IMR-90 (cell line): Measurements from ENCODE around the gene GRIN1. TPM values are rescaled to one million over a fixed set of nuclear protein-coding genes. Genes with fewer than 3 reads are reported as not detected.

Experiments
- ATAC-seq: fragments of 200-7000 bp; cut with Tn5 transposase; 2 replicates; pipeline ENCODE4 v1.9.1; 2020; ENCODE audit warnings: low read depth, mild to moderate bottlenecking, moderate library complexity
- BruUV-seq: library from RNA; stranded (reverse); fragments of 400-500 nt; replicated peaks from 2 replicates; lab custom pipeline; 2021; lab: Mats Ljungman, UMichigan
- CTCF ChIA-PET: fragments of 300-600 bp; formaldehyde crosslinking; extraction: SDS; loops from one replicate; lab custom pipeline; 2021; ENCODE audit warnings: antibody characterized with exemption; lab: Yijun Ruan, JAX
- POLR2A ChIA-PET: fragments of 300-600 bp; sonication (Branson Sonifier 250); formaldehyde crosslinking; loops from one replicate; lab custom pipeline; 2022; ENCODE audit warnings: antibody characterized with exemption; ENCODE audit not compliant: unreplicated experiment; lab: Charles Lee
- DNase-seq: peaks from one replicate; pipeline ENCODE4 v3.0.0; 2013
- H2AFZ ChIP-seq: replicated peaks from 2 replicates; pipeline ENCODE3; 2013; ENCODE audit warnings: low read length, mild to moderate bottlenecking; ENCODE audit not compliant: poor library complexity
- H2AK5ac ChIP-seq: 2 replicates; pipeline ENCODE4 v1.6.1; 2013; ENCODE audit warnings: low read depth, low read length, inconsistent platforms
- H2AK9ac ChIP-seq: replicated peaks from 2 replicates; pipeline ENCODE3; 2013; ENCODE audit warnings: mild to moderate bottlenecking, low read depth, low read length, moderate library complexity; ENCODE audit not compliant: poor library complexity
- H2BK120ac ChIP-seq: 2 replicates; pipeline ENCODE4 v1.6.1; 2013; ENCODE audit warnings: low read depth, low read length, inconsistent platforms
- H2BK15ac ChIP-seq: 3 replicates; pipeline ENCODE4 v1.6.1; 2013; ENCODE audit warnings: low read depth, low read length, inconsistent platforms
- H2BK20ac ChIP-seq: 2 replicates; pipeline ENCODE4 v1.6.1; 2013; ENCODE audit warnings: low read depth, mild to moderate bottlenecking, inconsistent platforms, low read length, moderate library complexity
- H2BK5ac ChIP-seq: 2 replicates; pipeline ENCODE4 v1.6.1; 2013; ENCODE audit warnings: mild to moderate bottlenecking, low read depth, low read length, inconsistent platforms; ENCODE audit not compliant: poor library complexity, severe bottlenecking
- H3K14ac ChIP-seq: replicated peaks from 2 replicates; pipeline ENCODE4 v1.6.1; 2013; ENCODE audit warnings: low read depth, low read length, inconsistent platforms
- H3K18ac ChIP-seq: 2 replicates; pipeline ENCODE4 v1.6.1; 2013; ENCODE audit warnings: low read depth, low read length, control low read depth
- H3K23ac ChIP-seq: 2 replicates; pipeline ENCODE4 v1.6.1; 2013; ENCODE audit warnings: low read depth, low read length, inconsistent platforms
- H3K27ac ChIP-seq: 2 replicates; pipeline ENCODE4 v1.5.1; 2013; ENCODE audit warnings: mild to moderate bottlenecking, control low read depth, low read length; ENCODE audit not compliant: insufficient read depth
- H3K27me3 ChIP-seq: 2 replicates; pipeline ENCODE4 v1.6.1; 2013; ENCODE audit warnings: low read length; ENCODE audit not compliant: control insufficient read depth, insufficient read depth
- H3K36me3 ChIP-seq: 2 replicates; pipeline ENCODE4 v1.6.1; 2013; ENCODE audit warnings: low read length, mixed read lengths; ENCODE audit not compliant: control insufficient read depth, insufficient read depth
- H3K4ac ChIP-seq: 2 replicates; pipeline ENCODE4 v1.6.1; 2013; ENCODE audit warnings: low read depth, low read length, inconsistent platforms
- H3K4me1 ChIP-seq: 2 replicates; pipeline ENCODE4 v1.6.1; 2013; ENCODE audit warnings: low read length, mixed read lengths; ENCODE audit not compliant: control insufficient read depth, insufficient read depth
- H3K4me2 ChIP-seq: 2 replicates; pipeline ENCODE4 v1.6.1; 2013; ENCODE audit warnings: low read depth, mild to moderate bottlenecking, control low read depth, low read length, moderate library complexity
- H3K4me3 ChIP-seq: 2 replicates; pipeline ENCODE4 v1.5.1; 2013; ENCODE audit warnings: low read depth, mild to moderate bottlenecking, control low read depth, low read length, moderate library complexity; ENCODE audit not compliant: insufficient read depth
- H3K56ac ChIP-seq: 2 replicates; pipeline ENCODE4 v1.6.1; 2013; ENCODE audit warnings: low read length, inconsistent platforms; ENCODE audit not compliant: insufficient read depth; ENCODE audit errors: extremely low read depth
- H3K79me1 ChIP-seq, 2 experiments: 2 replicates each; pipeline ENCODE4 v1.6.1; 2013; ENCODE audit warnings: low read length in 2 of 2, inconsistent platforms in 1 of 2, low read depth in 1 of 2
- H3K9ac ChIP-seq: 2 replicates; pipeline ENCODE4 v1.6.1; 2013; ENCODE audit warnings: low read depth, low read length, control low read depth
- H3K9me1 ChIP-seq: 2 replicates; pipeline ENCODE4 v1.6.1; 2013; ENCODE audit warnings: low read length, inconsistent platforms; ENCODE audit not compliant: insufficient read depth
- H3K9me3 ChIP-seq: 2 replicates; pipeline ENCODE4 v1.6.1; 2013; ENCODE audit warnings: low read length; ENCODE audit not compliant: control insufficient read depth, insufficient read depth
- H4K20me1 ChIP-seq: 2 replicates; pipeline ENCODE4 v1.6.1; 2013; ENCODE audit warnings: low read length, inconsistent platforms; ENCODE audit not compliant: insufficient read depth
- H4K5ac ChIP-seq: 2 replicates; pipeline ENCODE4 v1.6.1; 2013; ENCODE audit warnings: mild to moderate bottlenecking, low read depth, low read length, control low read depth
- H4K8ac ChIP-seq, 2 experiments: 2 replicates each; pipeline ENCODE4 v1.6.1; 2013; ENCODE audit warnings: low read depth in 2 of 2, low read length in 2 of 2, control low read depth in 1 of 2, inconsistent platforms in 1 of 2
- H4K91ac ChIP-seq: 2 replicates; pipeline ENCODE4 v1.6.1; 2013; ENCODE audit warnings: low read depth, low read length, inconsistent platforms; ENCODE audit not compliant: insufficient read depth
- BHLHE40 ChIP-seq: fragments of 150-350 bp; IDR thresholded peaks from 2 replicates; pipeline ENCODE4 v1.6.1; 2016; ENCODE audit warnings: mild to moderate bottlenecking, low read depth, low read length
- CEBPB ChIP-seq: IDR thresholded peaks from 2 replicates; pipeline ENCODE4 v1.6.1; 2012; ENCODE audit warnings: low read depth, low read length, improper control_type of control experiment
- CHD1 ChIP-seq: IDR thresholded peaks from 2 replicates; pipeline ENCODE4 v1.6.1; 2012; ENCODE audit warnings: low read depth, low read length, improper control_type of control experiment
- FOS ChIP-seq: fragments of 150-350 bp; IDR thresholded peaks from 2 replicates; pipeline ENCODE4 v1.6.1; 2016; ENCODE audit warnings: low read depth, low read length
- MAFK ChIP-seq: IDR thresholded peaks from 2 replicates; pipeline ENCODE4 v1.6.1; 2012; ENCODE audit warnings: low read depth, low read length, improper control_type of control experiment
- MAZ ChIP-seq: IDR thresholded peaks from 2 replicates; pipeline ENCODE4 v1.6.1; 2012; ENCODE audit warnings: low read depth, mild to moderate bottlenecking, low read length, improper control_type of control experiment, moderate library complexity, borderline replicate concordance
- MXI1 ChIP-seq: IDR thresholded peaks from 2 replicates; pipeline ENCODE4 v1.6.1; 2012; ENCODE audit warnings: low read depth, mild to moderate bottlenecking, low read length, moderate library complexity, borderline replicate concordance
- NFE2L2 ChIP-seq: fragments of 150-350 bp; IDR thresholded peaks from 2 replicates; pipeline ENCODE4 v1.6.1; 2016; ENCODE audit warnings: low read depth, mild to moderate bottlenecking, low read length
- POLR2A ChIP-seq: IDR thresholded peaks from 2 replicates; pipeline ENCODE4 v1.6.1; 2012; ENCODE audit warnings: mild to moderate bottlenecking, low read depth, low read length
- RAD21 ChIP-seq: IDR thresholded peaks from 2 replicates; pipeline ENCODE4 v1.6.1; 2012; ENCODE audit warnings: low read length, improper control_type of control experiment
- RCOR1 ChIP-seq: IDR thresholded peaks from 2 replicates; pipeline ENCODE4 v1.6.1; 2012; ENCODE audit warnings: mild to moderate bottlenecking, low read length, improper control_type of control experiment; ENCODE audit not compliant: insufficient replicate concordance
- SMC3 ChIP-seq: fragments of 150-350 bp; IDR thresholded peaks from 2 replicates; pipeline ENCODE4 v1.6.1; 2016; ENCODE audit warnings: low read depth, mild to moderate bottlenecking, antibody characterized with exemption, low read length, moderate library complexity
- USF2 ChIP-seq: fragments of 150-350 bp; IDR thresholded peaks from 2 replicates; pipeline ENCODE4 v1.6.1; 2017; ENCODE audit warnings: mild to moderate bottlenecking, antibody characterized with exemption, low read length, low read depth
- WGBS, 2 experiments: methylation state at CpG; one replicate each; pipeline versions ENCODE4 v1.1.5 to v1.1.7; 2013; ENCODE audit warnings: missing lambda C conversion rate in 2 of 2; ENCODE audit not compliant: insufficient read length in 1 of 2; ENCODE audit errors: extremely low coverage in 2 of 2; 5-methylcytosine and 5-hydroxymethylcytosine counted together
- dilution Hi-C: fragments of 300-500 bp; cut with HindIII; formaldehyde crosslinking; loops from one replicate; pipeline ENCODE4 v1.14.3; 2018; ENCODE audit warnings: low sequenced_read_pairs; ENCODE audit not compliant: unreplicated experiment
- in situ Hi-C: fragments of 300-500 bp; cut with MboI; formaldehyde crosslinking; loops from 3 replicates; pipeline ENCODE4 v1.14.3; 2019; ENCODE audit warnings: low sequenced_read_pairs, inconsistent platforms, mixed read lengths
- intact Hi-C: fragments of 100-400 bp; cut with micrococcal nuclease; formaldehyde crosslinking; loops from 2 replicates; pipeline ENCODE4 v1.10.0; 2022
- polyA plus RNA-seq, 3 experiments: library from polyadenylated mRNA; depleted of rRNA; stranded (reverse); fragments of >200 nt; gene quantifications; 2 replicates each; pipeline ENCODE4 v1.2.3, GENCODE V29; 2012; ENCODE audit warnings: low replicate concordance in 1 of 3
- total RNA-seq: library from RNA; depleted of rRNA; stranded (reverse); fragments of >200 nt; gene quantifications from 2 replicates; pipeline ENCODE4 v1.2.3, GENCODE V29; 2012

Gene GRIN1
- total and polyA plus RNA-seq, 2 of the 4 experiments (the other 2 are of a cell fraction) = 0.09 TPM; not detected in 1

GRCh38 chr9:137136881-137137607 lies 1.9 kb upstream of the GRIN1 start:
- Histone ChIP-seq H3K79me1 (no peaks in the 10 kb centered on the region), H3K23ac (no peak overlapping the region), H3K18ac (no peak overlapping the region), H2AFZ (no peak overlapping the region), H3K4ac (no peak overlapping the region), H3K56ac (no peak overlapping the region), H4K5ac (no peak overlapping the region), H2AK5ac (no peak overlapping the region), H3K4me1 (no peaks in the 10 kb centered on the region; the same call in 1 of the 2 replicates), H2BK5ac (no peak overlapping the region), H4K8ac (no peak overlapping the region), H2BK20ac (no peak overlapping the region), H2BK120ac (no peak overlapping the region), H3K27ac (no peak overlapping the region), H2BK15ac (no peak overlapping the region), H3K14ac (no peak overlapping the region), H3K9ac (no peak overlapping the region), H4K91ac (no peak overlapping the region), H3K27me3 (peaks cover 56% of the 10 kb centered on the region), H3K4me2 (no peak overlapping the region), H3K9me1 (peaks cover 4% of the 10 kb centered on the region; the same call in 1 of the 2 replicates), H3K36me3 (no peaks in the 10 kb centered on the region), H3K9me3 (no peaks in the 10 kb centered on the region), H4K20me1 (no peaks in the 10 kb centered on the region; the same call in 1 of the 2 replicates), H3K4me3 (no peak overlapping the region), H2AK9ac (no peak overlapping the region)
- WGBS, 2 experiments = 75% methylated on average over 6 of the region's 23 CpGs; no CpG with 5 or more reads in 1 of the 2 experiments
- in situ Hi-C loops = no loop called here
- ChIA-PET POLR2A (interaction anchor here (0.6 kb wide), 1 partner anchor 104 kb away, joined by 3 read pairs; no protein-coding TSS in a partner anchor), CTCF (no interaction called here)
- DNase-seq = no peak
- no TSS peak for BruUV-seq
- no peak for ATAC-seq
- no peak for TF ChIP-seq FOS
- no peak for TF ChIP-seq MXI1
- no peak for TF ChIP-seq CEBPB
- TF ChIP-seq RCOR1 = no peak
- TF ChIP-seq MAFK = no peak
- TF ChIP-seq MAZ = no peak
- no peak for TF ChIP-seq USF2
- no peak for TF ChIP-seq NFE2L2
- TF ChIP-seq BHLHE40 = no peak
- no peak for TF ChIP-seq POLR2A
- no peak for TF ChIP-seq RAD21
- TF ChIP-seq CHD1 = no peak
- TF ChIP-seq SMC3 = no peak
- dilution Hi-C loops = no loop called here
- intact Hi-C loops = no loop called here
